Measurements from ENCODE around the gene DUOX1.

Gene DUOX1

DNA sequence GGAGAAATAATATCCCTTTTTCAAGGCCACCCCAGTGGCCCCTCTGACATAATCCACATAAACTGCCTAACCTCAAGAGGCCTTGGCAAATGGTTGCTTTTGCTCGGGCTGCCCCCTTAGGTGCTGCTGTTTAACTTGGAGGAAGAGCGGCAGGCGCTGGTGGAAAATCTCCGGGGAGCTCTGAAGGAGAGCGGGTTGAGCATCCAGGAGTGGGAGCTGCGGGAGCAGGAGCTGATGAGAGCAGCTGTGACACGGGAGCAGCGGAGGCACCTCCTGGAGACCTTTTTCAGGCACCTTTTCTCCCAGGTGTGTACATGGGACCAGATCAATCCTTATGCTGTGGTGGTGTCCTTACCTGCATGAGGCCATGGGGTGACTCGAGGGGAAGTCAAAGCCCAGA is 15.0 kb downstream of the DUOX1 start:
- no peak for DNase-seq

DNA sequence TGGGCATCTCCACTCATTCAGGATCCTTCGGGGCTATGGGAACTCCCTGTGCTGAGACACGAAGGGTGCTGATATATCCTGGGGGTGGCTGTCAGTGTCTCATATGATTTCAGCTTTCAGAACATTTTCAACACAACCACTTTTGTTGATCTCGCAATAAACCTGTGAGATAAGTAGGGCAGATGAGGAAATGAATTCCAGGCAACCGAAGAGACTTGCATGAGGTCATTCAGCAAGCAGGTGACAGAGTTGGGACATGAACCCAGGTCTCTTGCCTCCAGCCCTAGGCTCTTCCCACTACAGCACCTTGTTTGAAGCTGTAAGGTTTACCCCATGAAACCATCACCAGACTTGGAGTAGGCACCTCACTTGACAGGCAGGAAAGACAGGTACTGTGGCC is 16.6 kb downstream of the DUOX1 start:
- DNase-seq, result no peak

GRCh38 chr15:45147606-45148005 is 17.8 kb downstream of the DUOX1 start:
- DNase-seq, result no peak

- DNase-seq, result no peak
Measured at GRCh38 chr15:45148076-45149059, 18.6 kb downstream of the DUOX1 start.

GRCh38 chr15:45149060-45149459 is 19.3 kb downstream of the DUOX1 start:
- DNase-seq, result no peak

- DNase-seq, result no peak
Measured at GRCh38 chr15:45150481-45150880, 20.7 kb downstream of the DUOX1 start.

DNA sequence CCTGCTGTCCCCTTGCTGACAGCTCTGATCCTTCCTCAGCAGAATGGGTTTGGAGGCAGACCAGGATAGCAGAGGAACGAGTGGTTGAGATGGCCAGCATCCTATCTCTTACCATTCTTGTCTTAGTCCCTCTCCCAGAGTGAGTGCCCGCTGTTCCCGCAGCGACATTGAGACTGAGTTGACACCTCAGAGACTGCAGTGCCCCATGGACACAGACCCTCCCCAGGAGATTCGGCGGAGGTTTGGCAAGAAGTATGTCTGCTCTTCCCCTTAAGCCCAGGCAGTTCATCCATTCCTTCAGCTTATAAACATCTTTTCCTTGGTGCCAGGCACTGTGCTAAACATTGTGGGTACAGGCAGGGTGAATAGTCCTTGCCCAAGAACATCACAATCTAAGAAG is 21.2 kb downstream of the DUOX1 start:
- DNase-seq, result no peak

- no peak for DNase-seq
Measured at GRCh38 chr15:45151998-45152828, 22.4 kb downstream of the DUOX1 start.

GRCh38 chr15:45155739-45156138 is 25.9 kb downstream of the DUOX1 start:
- DNase-seq, result no peak

DNA sequence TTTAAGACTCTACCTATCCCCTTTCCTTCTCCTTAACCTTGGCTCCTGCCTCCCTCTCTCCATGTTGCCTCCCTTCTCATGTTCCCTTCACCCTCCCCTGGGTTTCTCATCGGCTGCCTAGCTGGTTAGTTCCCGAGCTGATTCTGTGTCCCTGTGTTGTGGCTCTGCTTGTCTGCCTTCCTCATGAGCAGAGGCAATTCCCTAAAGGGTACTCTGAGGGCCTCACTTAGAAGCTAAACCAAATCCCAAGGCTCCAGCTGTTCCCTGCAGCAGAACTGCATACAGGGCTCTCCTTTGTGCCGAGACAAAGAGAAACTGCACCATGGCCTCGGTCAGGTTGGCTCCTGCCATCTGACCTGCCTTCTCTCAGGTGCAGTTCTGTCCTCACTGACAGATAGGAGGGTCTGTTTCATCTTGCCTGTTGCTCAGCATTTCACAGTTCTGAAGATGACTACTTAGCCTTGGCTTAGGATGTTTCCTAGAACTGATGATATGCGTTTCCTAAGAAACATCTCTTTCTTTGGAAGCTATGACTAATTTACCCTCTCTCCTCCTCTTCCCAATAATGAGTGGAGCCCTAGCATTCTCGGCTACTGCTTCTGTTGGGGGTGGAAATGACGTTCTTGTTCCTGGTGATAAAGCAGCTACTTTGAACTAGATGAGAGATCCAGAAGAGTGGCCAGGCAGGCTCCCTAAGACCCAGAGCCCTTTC is 27.1 kb downstream of the DUOX1 start:
- DNase-seq, result no peak

DNA sequence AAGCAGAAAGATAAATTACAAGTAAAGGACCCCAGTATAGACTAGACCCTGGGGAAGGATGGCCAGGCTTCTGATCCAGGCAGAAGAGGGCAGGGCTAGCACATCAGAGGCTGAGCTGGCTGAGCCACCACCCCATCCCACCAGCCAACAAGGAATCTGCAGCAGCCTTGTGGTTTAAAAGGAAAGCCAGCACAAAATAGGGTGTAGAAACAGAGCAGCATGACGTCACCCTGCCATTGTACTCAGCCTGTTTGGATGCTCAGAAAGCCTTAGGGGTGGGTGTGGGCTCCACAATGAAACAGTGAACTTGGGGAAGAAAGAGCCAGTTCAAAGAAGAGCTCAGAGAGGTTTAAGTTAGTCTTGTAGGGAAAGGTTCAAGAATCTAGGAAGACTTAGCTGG is 28.2 kb downstream of the DUOX1 start:
- DNase-seq, result no peak

- DNase-seq, result no peak
Measured at GRCh38 chr15:45161666-45162065, 31.9 kb downstream of the DUOX1 start.

DNA sequence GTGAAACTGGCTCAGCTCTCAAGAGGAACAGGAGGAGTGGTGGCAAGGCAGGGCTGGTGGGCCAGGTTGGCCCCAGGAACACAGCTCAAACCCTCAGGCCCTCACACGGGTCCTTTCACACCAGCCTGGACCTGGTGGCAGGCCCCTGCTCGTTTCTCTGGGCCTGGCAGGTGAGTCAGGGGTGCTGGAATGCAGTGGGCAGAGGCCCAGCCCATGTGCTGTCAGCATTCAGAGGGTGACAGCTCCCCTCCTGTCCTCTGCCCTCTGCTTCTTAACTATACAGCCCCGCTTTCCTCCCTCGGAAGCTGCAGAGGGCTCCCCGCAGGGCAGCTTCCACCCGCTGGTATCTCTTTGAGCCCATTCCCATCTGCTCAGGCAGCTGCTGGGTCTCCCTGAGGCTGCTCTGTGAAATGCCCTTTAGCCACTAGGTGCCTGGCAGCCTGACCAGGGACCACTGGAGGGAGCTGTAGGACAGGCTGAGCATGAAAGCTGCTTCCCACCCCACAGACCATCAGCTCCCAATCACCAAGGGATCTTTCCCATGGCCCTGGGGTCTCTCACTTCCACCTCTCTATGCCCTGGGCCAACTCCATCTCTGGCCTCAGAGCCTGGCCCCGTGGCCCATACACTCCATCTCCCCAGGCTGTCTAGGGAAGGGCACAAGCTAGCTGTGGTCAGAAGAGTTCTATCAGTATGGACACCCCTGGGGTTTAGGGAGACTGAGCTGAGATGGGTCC is 33.1 kb downstream of the DUOX1 start:
- peak; percentile 55 for DNase-seq

- no peak for DNase-seq
Measured at GRCh38 chr15:45163508-45163856, 33.7 kb downstream of the DUOX1 start.

- DNase-seq, result no peak
Measured at GRCh38 chr15:45164914-45165313, 35.1 kb downstream of the DUOX1 start.

DNA sequence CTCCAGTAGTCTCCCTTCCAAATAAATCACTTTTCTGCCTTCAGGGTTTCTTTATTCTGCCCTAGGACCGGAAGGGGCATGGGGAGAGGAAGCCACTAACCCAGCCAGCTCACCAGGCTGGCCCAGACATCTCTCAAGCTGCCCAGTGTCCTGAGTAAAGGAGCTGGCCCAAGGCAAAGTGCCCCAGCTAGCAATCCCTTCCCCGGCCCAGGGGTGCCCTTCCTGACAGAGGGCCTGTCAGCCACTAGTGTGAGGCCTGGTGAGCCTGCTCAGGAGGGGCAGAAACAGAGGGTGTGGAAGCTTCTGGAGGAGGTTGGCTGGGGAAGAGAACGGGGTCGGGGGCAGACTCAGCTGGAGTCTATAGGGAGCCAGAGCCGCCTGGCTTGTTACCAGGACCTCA is 35.7 kb downstream of the DUOX1 start:
- no peak for DNase-seq

DNA sequence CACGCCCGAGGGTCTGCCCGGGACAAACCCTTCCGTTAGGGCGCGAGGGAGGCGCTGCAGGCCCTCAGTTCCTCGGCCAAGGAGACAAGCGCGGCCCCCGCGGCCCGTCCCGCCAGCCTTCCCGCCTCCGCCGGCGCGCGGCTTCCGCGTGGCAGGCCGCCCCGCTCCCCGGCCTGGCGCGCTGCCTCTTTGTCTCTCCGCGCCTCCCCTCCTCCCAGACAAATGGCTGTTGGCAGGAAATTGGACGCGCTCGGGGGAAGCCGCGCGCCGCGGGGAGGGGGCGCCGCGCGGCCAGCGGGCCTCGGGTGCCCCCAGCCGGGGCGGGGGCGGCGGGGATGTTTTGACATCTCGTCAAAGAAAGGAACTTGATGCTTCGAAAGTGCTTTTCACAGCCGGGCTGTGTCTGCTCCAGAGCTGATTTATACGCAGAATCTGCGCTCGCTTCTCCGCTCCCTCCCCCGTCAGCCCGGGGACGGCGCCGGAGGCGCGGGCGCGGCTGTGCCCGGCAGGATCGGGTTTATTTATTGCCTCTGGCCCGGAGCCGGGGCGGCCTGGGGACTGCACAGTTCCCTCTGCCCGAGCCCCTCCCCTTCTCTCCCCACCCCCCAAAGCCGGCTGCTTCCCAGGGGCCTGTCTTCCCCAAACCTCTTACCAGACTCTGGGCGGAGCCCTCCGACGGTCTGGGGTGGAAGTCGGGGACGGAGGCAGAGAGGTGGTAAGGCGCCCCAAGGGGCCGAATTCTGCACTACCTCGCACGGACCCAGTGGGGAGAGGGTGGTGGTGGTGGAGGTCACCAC is 37.2 kb downstream of the DUOX1 start:
- peak; percentile 60 for DNase-seq

DNA sequence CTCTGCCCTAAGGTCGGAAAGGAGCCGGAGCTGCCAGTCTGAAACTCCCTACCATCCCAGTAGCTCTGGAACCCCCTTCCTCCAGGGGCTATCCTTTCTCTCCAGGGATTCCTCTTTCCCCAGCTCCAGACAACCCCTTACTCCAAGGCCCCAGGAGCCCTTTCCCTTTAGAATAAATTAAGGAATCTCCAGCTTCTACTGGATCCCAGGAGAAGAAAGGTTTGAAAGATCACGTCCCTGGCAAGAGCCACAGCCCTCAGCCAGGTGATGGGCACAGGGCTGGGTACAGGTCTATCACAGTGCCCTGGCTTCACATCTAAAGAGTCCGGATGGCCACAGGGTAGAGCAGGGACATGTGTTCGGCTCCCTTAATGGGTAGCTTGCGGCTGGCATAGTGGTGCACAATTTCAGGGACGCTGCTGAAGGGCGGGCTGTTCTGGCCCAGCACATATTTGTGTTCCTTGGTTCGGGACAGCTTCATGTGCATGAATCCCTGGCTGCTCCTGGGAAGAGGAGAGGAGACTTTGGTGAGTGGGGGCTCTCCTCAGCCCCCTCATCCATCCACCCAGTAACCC is 37.9 kb downstream of the DUOX1 start:
- no peak for DNase-seq

DNA sequence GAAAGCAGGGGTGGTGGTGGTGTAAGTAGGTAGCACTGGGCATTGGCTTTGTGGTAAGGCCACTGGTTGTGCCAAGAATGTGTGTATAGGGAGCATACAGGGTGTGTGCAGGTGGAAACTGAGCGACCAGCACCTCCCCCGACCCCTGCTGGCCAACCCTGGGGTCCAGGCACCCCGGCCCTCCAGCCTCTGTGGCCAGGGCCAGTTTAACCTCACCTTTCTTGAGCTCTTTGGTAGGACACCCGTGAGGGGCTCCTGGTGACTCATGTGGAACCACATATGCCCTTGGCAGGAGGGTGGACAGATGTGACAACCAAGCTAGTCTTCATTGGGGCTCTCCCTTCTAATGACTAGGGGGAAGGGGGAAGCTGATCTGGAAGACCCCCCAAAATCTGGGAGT is 38.5 kb downstream of the DUOX1 start:
- DNase-seq, result no peak

DNA sequence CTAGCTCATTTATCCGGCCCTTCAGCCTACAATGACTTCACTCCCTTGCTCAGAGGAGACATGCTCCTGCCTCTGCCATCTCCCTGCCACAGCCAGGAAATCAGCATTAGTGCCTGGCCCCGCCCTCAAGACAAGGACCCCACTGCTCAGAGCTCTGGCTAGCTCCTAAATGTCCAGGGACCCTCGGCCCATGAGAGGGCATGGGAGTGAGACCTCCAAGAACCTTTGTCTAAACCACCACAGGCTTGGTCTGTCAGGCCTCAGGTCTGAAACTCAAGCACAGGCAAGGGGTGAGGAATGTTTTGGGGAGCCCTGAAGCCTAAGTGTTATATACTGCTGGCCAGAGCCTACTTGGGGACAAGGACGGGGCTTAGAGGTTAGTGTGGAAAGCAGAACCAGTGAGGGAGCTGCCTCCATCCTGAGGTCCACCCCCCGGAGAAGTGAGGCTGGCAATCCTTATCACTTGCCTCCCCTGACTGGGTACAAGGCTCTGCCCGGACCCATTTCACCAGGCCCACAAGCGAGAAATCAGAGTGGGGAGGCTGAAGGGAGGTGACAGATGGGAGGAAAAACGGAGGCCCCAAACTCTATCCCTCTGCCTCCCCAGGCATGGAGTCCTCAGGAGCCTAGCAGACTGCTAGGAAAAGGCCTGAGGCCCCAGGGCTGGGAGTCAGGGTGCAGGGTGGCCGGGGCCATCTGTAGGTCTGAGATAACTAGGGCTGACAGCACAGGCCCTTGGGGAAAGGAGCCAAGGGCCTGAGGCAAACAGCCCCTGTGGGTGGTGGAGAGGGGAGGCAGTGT is 39.2 kb downstream of the DUOX1 start:
- DNase-seq, result no peak
